ENCODE measurements around the gene RPS21. TPM values are rescaled to one million over a fixed set of nuclear protein-coding genes. Genes with fewer than 3 reads are reported as not detected.
A peak's percentile ranks its signal among the peaks of the same experiment; 100 is the strongest.

The RPS21 gene
- total RNA-seq, 2 experiments from 2014 or later = 2,670 to 2,760 TPM

GRCh38 chr20:62406635-62407176 lies 19.8 kb downstream of the RPS21 start:
- Mint-ChIP-seq H3K4me1 (ENCODE audit: low read depth) (peaks cover 19% of the 10 kb centered on the region), H3K27me3 (no peaks in the 10 kb centered on the region), H3K9me3 (no peaks in the 10 kb centered on the region), H3K36me3 (ENCODE audit: low read depth) (no peaks in the 10 kb centered on the region), H3K4me3 (peak overlapping the region; percentile 71), H3K27ac (no peak overlapping the region)
- CTCF ChIA-PET = no interaction called here
- TF ChIP-seq CTCF (IDR thresholded peaks at IDR 0.05) = no peak
- intact Hi-C loops (cut with micrococcal nuclease) = no loop called here
- DNase-seq = no peak
- POLR2A ChIA-PET = interaction anchor here (1.1 kb wide), 1 partner anchor 18 kb away, joined by 3 read pairs; no protein-coding TSS in a partner anchor
- peak; percentile 0 for ATAC-seq

- H3K9me3 Mint-ChIP-seq = no peaks in the 10 kb centered on the region
- CTCF ChIA-PET = no interaction called here
Measured at GRCh38 chr20:62407221-62407992, 20.5 kb downstream of the RPS21 start, which contains the start of gene CABLES2. CABLES2 (minus strand) TSS chr20:62407285; CDS start chr20:62407276, 9 bp downstream.

GRCh38 chr20:62408055-62408454 lies 21.2 kb downstream of the RPS21 start:
- Mint-ChIP-seq H3K27me3 (no peaks in the 10 kb centered on the region), H3K36me3 (ENCODE audit: low read depth) (no peaks in the 10 kb centered on the region), H3K4me1 (ENCODE audit: low read depth) (peaks cover 19% of the 10 kb centered on the region), H3K27ac (peak overlapping the region; percentile 86), H3K4me3 (peak overlapping the region; percentile 75), H3K9me3 (no peaks in the 10 kb centered on the region)
- intact Hi-C loops (cut with micrococcal nuclease) = no loop called here
- DNase-seq (no peak), ATAC-seq (no peak)
- ChIA-PET CTCF (interaction anchor here (0.7 kb wide), 1 partner anchor 106 kb away, joined by 3 read pairs; no protein-coding TSS in a partner anchor), POLR2A (interaction anchor here (0.6 to 2.2 kb wide), 3 partner anchors 17 to 394 kb away, joined by 3 to 6 read pairs (median 3); no protein-coding TSS in a partner anchor)
- no peak for TF ChIP-seq CTCF (IDR thresholded peaks at IDR 0.05)

More at GRCh38 chr20:62407221-62407992, 20.5 kb downstream of the RPS21 start, which contains the start of gene CABLES2:
- TF ChIP-seq CTCF (IDR thresholded peaks at IDR 0.05) = no peak
- peaks cover 19% of the 10 kb centered on the region for H3K4me1 Mint-ChIP-seq (ENCODE audit: low read depth)
- POLR2A ChIA-PET = interaction anchor here (0.6 to 1.1 kb wide), 2 partner anchors 18 to 395 kb away, joined by 3 read pairs; no protein-coding TSS in a partner anchor
- peak within 1 kb of the TSS; percentile 86 for H3K27ac Mint-ChIP-seq
- peak; percentile 94 for DNase-seq
- no peaks in the 10 kb centered on the region for H3K36me3 Mint-ChIP-seq (ENCODE audit: low read depth)
- intact Hi-C loops (cut with micrococcal nuclease) = no loop called here
- ATAC-seq = peak; percentile 92
- H3K27me3 Mint-ChIP-seq = no peaks in the 10 kb centered on the region
- peak within 1 kb of the TSS; percentile 75 for H3K4me3 Mint-ChIP-seq

DNA sequence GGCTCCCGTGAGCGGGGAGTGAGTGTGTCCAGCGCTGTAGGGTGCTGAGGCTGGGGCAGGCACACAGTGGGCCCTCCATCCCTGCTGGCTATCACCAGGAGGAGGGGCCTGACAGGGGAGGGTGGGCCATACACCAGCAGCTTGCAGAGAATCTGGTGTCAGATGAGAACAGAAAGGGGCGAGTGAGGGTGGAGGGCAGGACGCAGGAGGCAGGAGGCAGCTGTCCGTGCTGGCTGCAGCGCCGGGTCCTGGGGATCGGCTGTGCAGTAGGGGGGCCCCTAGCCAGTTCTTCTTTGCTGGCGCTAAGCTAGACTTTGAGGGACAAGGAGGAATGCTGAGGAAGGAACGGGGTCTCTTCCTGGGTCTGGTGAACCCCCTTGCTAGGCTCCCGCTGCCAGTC lies 21.7 kb downstream of the RPS21 start:
- H3K4me3 Mint-ChIP-seq = no peak overlapping the region
- H3K4me1 Mint-ChIP-seq (ENCODE audit: low read depth) = peaks cover 19% of the 10 kb centered on the region
- intact Hi-C loops (cut with micrococcal nuclease) = no loop called here
- ChIA-PET CTCF (interaction anchor here (0.7 to 2.4 kb wide), 4 partner anchors 20 to 383 kb away, joined by 3 to 14 read pairs (median 6); no protein-coding TSS in a partner anchor), POLR2A (interaction anchor here (2.2 kb wide), 1 partner anchor 18 kb away, joined by 6 read pairs; no protein-coding TSS in a partner anchor)
- H3K36me3 Mint-ChIP-seq (ENCODE audit: low read depth) = no peaks in the 10 kb centered on the region
- H3K27ac Mint-ChIP-seq = no peak overlapping the region
- DNase-seq (no peak), ATAC-seq (no peak)
- H3K27me3 Mint-ChIP-seq = no peaks in the 10 kb centered on the region
- no peaks in the 10 kb centered on the region for H3K9me3 Mint-ChIP-seq
- no peak for TF ChIP-seq CTCF (IDR thresholded peaks at IDR 0.05)
